NCI-H2196 treated with DMSO at 0.1 percent for 48 hours (cell line): Measurements from ENCODE around the gene PRRC2C.

Source experiments
- DNase-seq: peaks from one replicate; lab custom pipeline; 2025; ENCODE audit not compliant: unreplicated experiment; lab: John Stamatoyannopoulos, UW

The PRRC2C gene

GRCh38 chr1:171628225-171628624 lies 142.9 kb downstream of the PRRC2C start:
- no peak for DNase-seq

- DNase-seq, result no peak
Measured at GRCh38 chr1:171635661-171636060, 150.3 kb downstream of the PRRC2C start.

DNA sequence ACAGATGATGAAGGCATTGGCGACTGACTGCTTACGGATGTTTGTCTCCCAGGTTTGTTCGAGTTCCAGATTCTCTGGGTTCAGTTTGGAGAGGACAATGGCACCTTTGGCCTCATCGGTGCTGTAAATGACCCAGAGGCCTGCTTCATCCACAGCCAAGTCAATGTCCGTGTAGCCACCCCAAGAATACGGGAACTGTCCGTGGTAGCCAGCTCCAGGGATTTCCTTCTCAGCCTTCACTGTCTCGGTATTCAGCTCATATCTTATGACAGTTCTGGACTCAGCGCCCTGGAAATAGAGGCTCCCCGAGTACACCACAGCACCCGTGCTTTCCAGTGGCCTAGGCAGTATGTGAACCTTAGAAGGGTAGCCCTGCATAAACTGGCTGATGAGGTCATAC lies 150.8 kb downstream of the PRRC2C start:
- no peak for DNase-seq

DNA sequence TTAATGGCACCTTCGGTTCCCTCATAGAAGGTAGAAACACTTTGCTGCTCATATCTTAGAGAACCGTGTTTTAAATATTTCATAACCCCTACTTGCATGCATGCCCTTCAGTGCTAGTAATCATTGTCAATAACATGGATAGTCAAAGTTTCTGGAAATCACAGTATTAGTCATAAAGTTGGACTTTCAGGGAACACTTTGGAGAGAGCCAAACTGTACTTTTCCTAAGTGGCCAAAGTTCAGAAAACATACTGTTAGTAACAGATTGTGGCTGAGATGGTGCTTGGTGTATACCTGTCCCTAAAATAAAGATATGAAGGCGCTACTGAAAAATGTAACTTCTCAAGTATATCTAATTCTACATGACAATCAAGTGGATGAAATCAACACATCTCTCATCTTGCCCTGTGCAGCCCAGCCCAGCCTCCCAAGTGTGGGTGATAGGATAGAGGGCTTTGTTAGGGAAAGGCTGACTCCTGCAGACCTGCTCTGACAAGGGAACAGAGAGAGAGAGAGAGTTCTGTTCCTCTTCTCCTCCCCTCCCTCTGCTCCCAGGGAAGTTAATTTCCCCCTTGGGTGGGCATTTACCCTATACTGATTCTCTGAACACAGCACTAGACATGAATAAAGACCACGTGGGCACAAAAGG lies 152.7 kb downstream of the PRRC2C start:
- no peak for DNase-seq

DNA sequence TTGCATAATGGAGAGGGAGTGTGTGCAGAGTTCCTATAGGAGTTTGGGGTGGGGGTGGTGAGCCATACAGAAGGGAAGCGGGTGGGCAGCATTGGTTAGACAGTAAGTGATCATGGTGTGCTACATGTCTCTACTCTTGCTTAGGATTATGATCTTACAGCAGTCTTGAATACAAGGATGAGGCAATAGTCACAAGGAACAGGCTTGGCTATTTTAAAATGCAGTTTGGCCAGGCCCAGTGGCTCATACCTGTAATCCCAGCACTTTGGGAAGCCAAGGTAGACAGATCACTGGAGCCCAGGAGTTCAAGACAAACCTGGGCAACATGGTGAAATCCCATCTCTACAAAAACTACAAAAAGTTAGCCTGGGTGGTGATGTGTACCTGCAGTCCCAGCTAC lies 154.9 kb downstream of the PRRC2C start:
- DNase-seq, result no peak

- DNase-seq, result no peak
Measured at GRCh38 chr1:171641076-171641864, 155.9 kb downstream of the PRRC2C start.

- no peak for DNase-seq
Measured at GRCh38 chr1:171642197-171642596, 156.9 kb downstream of the PRRC2C start.
